T1000 (cell line): ENCODE results near the gene MEF2D.

Experiments used
- DNase-seq: peaks from one replicate; lab custom pipeline; 2025; ENCODE audit warnings: mixed read lengths; lab: John Stamatoyannopoulos, UW

Gene MEF2D

DNA sequence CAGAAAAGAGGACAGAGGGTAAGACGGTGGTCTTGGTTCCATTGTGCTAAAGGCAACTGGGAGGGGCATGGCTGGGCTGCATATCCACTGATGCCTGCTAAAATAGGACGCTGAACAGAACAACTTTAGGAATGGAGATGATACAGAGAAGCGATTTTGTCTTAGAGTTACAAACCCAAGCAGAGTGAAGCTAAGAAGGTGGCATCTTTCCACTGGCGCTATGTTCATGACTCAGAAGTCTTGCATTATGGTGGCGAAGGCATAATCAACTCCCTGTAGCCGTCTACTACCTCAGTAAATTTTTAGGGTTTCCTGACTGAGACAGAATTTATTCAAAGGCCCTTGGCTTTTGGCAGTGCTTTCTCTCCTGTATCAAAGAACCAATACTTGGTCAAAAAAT lies 57.3 kb downstream of the MEF2D start:
- no peak for DNase-seq

GRCh38 chr1:156440654-156441437 lies 59.7 kb downstream of the MEF2D start:
- DNase-seq, result no peak

- DNase-seq, result no peak
Observed at GRCh38 chr1:156439777-156440183, 60.8 kb downstream of the MEF2D start.

DNA sequence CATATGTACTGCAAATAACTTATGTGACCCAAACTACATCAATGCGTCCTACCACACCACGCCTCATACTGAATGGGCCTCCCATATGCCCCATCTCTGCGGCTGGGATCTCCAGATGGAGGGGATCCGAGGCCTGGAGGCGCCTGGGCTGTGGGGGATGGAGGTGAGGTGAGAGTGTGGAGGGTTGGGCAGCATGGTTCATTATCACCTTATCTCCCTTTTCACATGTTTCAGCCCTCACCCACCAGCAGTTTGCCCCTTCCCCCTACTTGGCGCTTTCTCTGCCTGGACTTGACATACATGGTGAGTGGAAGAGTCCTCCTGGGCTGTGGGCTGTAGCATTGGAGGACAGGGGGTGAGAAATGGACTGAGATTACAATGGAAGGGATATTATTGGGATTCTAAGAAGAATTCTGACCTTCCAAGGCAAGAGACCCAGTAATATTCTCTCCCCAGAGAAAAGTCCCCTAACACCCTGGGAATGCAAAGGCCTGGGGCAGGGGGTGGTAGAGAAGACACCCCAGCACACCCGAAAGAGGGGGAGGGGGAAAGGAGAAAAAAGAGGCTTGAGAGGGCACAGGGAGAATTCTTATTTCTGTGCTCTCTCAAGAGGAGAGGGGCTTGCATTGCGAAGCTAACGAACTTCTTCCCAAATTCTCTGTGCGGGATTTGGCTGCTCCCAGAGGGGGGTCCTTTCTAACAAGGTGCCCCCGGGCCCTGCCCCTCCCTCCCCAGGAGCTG lies 61.4 kb downstream of the MEF2D start:
- no peak for DNase-seq

DNA sequence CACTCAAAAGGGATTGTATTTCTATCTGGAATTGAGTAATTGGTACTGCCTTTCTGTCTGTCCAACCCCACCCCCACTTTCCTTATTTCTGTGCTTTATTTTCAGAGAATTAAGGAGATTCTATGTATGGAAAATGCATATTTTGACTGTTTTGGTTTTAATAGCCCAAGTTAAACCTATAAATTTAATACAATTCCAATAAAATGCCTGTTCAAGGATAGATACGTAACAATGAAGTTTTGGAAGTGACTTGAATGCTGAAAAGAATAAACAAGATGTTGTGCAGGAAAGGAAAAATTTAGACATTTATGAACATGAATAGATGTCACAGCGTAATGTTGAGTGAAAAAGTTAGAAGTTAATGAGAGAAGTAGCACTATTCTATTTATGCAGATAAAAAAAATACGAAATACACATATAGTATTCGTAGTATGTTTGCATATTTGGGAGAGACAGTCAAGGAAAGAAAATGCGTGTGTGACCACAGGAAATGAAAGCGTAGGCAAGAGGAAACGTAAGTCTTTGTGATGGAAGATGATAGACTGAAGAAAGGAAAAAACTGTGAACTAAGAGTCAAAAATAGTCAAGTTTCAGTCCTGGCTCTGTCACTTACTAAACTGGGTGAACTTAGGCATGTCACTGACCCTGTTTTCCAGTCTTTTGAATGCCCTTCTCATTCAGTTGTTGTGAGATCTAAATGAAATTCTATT lies 62.1 kb downstream of the MEF2D start:
- no peak for DNase-seq

DNA sequence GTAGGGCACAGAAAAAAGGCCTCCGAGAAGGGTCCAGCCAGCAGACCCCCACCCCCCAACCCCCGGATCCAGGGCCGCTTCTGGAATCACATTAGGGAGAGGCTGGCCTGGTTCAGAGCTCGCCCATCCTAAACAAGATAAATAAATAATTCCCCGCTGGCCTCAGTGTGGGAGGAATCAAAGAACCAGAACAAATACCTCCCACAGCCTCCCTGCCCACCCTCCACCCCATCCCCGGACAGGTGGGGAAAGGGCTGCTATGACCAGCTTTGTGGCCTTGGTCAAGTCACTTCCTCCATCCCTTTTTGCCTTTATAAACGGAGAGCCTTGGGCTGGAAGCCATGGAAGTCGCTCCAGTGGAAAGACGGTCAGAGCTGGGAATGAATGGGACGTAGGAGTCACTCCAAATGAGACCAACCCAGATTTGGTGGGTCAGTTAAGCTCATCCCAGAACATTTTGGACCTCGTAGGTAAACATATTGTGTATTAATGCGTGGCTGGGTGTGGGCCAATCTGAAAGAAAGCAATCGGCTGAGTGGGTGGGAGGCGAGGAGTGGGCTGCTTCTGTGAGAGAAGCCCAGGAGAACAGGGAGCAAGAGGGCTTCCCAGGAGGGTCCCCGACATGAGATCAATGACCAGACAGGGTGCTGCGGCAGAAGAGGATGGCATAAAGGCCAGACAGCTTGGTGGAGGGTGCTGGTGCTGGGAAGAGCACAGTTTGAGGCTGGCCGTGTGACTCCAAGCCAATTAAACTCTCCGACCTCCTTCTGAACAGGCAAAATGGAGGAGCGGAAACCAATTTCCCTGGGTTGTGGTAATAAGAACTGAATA lies 63.3 kb downstream of the MEF2D start:
- DNase-seq, result no peak

- no peak for DNase-seq
Observed at GRCh38 chr1:156436141-156437036, 64.2 kb downstream of the MEF2D start.

DNA sequence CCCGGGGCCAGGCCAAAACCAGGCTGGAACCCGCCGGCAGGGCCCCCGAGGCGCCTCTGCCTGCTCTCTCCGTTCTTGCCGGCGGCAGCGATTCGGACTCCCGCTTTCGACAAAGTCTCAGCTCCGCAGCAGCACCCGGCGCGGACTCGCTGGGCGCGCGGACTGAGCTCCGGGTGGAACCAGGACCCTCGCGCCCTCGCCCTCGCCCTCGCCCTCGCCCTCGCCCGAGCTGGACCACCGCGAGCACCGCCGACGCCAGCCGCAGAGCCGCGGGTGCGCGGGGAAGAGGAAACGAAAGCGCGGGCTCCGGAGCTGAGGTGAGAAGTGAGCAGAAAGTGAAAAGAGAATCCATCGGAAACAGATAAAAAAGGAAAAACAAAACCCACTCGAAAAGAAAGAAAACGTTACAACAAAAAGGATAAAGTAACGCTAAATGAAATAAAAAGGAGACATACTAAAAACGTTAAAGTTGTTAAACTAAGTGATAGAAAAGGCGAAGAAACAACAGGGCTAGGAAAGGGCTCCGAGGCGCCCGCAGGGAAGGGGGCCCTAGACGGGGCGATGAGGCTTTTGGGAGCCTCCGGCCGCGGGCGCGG lies 64.9 kb downstream of the MEF2D start:
- DNase-seq, result no peak

DNA sequence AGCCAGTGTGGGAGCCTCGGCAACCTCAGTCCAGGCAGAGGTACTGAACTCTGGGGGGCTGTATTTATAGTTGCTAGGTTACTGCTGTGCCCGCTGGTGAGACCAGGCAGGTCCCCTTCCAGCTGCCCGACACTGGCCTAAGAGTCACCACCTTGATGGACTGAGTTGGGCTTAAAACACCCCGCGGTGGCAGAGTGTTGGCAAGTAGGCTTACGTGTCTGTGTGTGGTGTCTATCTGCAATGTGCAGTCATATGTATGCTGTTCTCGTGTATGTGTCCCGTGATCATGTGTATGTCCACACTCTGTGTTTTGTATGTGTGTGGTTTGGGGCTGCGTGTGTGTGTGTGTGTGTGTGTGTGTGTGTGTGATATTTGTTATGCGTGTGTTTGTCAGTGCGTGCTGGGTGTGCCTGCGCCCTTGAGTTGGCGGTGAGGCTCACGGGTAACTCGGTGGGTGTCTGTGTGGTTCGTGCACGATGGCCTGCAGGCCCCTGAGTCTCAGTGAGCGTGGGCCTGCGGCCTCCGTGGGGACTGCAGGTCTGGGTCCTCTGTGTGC lies 65.5 kb downstream of the MEF2D start:
- DNase-seq, result no peak

DNA sequence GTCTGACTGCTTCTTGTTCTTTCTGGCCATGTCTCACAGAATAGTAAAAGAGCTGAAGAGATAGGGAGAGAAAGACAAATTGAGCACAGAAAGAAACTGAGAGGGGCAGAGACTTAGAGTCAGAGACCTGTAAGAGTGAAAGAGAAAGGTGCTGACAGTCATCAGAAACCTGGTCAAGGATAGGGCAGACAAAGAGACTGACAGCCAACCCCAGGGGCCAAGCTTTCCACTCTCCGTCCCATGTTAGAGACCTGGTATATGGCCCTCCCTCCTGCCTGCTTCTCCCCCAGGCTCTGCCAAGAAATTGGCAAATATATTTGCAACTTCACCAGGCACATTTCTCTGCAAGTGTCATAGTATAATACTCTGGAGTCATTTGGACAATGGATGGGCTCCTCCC lies 67.0 kb downstream of the MEF2D start:
- no peak for DNase-seq

DNA sequence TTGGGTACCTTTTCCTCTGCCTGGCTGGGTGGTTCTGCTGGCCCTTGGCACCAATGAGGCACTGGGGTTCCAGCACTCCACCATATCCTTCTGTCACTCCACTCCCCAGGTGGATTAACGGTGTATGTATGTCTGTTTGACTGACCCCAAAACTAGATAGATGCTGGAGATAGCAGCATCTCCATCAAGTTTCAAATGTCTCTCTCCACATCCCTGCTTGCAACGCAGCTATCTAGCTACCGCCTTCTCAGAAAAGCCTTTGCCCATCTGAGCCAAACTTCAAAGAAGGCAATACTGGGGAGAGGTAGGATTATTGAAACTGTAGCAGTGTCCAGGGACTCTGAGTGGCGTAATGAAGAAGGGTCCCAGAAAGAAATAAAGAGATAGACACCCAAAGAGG lies 67.5 kb downstream of the MEF2D start:
- DNase-seq, result no peak

DNA sequence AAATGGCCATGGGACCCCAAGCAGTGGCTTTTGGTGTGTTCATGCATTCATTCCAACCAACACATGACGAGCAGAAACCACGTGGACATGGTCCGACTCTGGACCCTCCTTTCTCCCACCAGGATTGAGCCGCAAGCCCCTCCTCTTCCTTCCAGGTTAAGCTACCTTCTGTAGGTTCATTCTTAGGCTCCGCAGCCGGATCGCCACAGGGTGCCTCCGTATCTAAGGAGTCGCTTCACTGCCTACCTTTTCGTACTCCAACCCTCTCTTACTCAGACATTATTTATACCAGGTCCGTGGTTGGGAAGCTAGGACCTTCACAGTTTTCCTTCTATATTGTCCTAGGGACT lies 67.9 kb downstream of the MEF2D start:
- DNase-seq, result no peak

DNA sequence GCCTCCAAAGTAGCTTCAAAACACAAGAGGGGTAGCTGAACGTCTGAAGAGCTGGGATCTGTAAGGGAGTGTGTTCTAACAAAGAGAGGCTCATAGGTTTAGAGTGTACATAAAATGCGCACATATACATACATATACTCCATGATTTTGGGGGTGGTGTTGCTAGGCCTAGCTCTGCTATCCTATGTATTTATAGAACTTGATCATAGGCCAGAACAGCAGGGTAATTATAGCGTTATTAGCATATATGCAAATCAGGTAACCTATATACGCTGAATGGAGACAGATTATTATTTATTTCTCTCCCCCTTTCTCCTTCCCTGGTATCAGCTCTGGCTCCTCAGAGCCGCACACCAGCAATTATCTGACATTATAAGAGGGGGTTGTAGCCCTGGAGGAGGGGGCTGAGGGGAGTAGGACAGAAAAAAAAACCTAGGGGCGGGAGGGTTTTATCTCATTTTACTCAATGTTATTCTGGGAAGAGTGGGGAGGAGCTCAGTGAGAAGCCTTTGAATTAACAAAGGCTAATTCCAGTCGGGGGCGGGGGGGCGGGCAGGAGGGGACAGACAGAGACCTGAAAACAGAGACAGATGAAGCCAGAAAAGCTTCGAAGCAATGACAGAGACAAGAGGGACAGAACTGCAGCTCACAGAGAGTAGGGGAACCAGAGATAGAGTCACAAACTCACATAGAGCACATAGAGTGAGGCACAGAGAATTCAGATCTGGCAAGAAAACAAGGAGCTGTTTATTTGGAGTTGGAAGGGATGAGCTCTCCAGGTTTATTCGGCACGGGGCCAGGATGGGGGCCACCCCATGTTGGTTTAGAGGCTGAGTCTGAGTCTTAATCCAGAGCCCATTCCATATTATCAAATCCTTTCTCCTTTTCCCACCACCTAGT lies 68.6 kb downstream of the MEF2D start:
- DNase-seq, result no peak

DNA sequence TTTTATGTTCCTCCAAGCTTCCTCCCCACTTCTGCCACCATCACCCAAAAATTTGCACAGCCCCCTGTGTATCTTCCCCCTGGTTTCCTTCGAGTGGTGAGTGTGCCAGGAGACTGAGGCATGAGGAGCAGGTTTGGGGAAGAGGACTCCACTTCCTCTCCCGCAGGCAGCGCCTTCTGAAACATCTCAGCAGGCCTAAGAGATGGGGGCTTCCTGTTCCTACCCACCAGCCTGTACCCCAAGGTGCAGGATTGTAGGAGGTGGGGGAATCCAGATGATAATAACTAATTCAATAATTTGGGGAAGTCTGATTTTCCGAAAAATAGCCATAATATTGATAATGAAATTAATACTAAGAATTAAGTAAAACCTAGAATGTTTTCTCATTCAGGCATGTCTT lies 69.2 kb downstream of the MEF2D start:
- no peak for DNase-seq

GRCh38 chr1:156430866-156431265 lies 69.7 kb downstream of the MEF2D start:
- DNase-seq, result no peak

GRCh38 chr1:156430303-156430702 lies 70.3 kb downstream of the MEF2D start:
- no peak for DNase-seq

DNA sequence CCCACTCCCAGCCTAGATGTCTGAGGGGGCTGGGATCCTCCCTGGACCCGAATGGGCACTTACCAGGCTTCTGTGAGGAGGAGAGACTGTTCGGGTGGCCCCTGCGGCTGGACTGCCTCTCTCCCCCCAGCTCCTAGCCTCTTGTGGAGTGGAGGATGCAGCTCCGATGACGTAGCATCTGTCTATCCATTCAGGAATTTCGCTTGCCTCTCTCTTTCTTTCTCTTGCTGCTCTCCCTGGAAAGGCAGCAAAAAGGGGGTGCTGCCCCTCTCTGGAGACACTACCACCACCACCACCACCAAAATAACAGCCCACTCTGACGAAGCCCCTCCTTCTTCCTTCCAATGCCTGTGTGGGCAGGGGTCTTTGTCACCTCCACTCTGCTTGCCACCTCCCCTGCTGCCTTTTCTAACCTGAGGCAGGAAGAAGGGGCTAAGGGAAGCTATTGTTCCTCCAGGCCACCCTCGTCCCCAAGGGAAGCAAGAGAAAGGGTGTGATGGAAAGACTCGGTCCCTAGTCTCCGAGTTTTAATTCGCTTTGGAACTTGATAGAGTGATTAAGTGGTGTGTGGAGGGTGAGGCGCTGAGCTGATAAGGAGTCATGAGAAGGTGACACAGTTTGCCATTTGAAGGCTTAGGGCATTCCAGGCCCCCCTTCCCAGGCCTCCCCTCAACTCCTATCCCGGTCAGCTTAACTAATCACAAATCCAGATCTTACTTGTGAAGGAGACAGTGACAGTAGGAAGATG lies 71.1 kb downstream of the MEF2D start:
- DNase-seq, result no peak

- no peak for DNase-seq
Observed at GRCh38 chr1:156428746-156429288, 71.8 kb downstream of the MEF2D start.
